GM12801 (cell line): Measurements from ENCODE around the gene KHNYN.

Experiments used
- TF ChIP-seq, protein P1 (sequence below): IDR thresholded peaks from one replicate; pipeline ENCODE4 v1.5.1; 2011; ENCODE audit warnings: control low read depth; ENCODE audit not compliant: insufficient read length; ENCODE audit errors: extremely low read depth

KHNYN gene

DNA sequence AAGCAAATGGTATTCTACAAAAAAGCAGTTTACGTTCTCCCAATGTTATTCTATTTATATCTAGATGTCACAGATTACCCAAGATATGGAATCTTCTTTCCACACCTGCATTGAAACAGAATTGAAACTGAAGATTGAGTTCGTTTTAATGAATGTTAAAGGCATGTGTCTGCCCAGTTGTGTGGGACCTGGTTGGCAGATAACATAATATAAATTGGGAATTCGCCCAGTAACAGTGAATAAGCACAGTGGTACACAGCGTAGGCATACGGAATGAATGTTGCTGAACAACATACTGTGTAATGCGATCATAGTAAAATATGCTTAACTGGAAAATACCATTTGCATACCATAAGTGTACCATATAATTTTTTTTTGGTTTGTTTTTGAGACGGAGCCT, 4.3 kb downstream of the KHNYN start:
- TF ChIP-seq, protein P1, sequence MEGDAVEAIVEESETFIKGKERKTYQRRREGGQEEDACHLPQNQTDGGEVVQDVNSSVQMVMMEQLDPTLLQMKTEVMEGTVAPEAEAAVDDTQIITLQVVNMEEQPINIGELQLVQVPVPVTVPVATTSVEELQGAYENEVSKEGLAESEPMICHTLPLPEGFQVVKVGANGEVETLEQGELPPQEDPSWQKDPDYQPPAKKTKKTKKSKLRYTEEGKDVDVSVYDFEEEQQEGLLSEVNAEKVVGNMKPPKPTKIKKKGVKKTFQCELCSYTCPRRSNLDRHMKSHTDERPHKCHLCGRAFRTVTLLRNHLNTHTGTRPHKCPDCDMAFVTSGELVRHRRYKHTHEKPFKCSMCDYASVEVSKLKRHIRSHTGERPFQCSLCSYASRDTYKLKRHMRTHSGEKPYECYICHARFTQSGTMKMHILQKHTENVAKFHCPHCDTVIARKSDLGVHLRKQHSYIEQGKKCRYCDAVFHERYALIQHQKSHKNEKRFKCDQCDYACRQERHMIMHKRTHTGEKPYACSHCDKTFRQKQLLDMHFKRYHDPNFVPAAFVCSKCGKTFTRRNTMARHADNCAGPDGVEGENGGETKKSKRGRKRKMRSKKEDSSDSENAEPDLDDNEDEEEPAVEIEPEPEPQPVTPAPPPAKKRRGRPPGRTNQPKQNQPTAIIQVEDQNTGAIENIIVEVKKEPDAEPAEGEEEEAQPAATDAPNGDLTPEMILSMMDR, result no peak

DNA sequence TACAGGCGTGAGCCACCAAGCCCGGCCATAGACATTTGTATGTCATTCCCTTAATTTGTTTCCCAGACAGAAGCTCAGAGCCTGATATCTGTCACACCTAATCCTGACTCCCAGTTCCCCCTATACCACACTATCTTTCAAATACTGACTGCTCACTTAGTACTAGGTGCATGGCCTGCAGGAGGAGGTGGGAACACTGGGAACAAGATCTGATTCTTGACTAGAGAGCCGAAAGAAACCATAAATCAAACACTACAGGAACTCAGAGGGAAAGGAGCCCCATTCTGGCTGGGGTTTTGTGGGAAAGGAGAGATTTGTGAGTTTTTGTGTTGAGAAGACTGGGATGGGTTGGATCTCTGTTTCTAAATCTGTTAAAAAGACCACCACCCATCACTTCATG, 4.9 kb downstream of the KHNYN start:
- TF ChIP-seq, protein P1, result no peak

DNA sequence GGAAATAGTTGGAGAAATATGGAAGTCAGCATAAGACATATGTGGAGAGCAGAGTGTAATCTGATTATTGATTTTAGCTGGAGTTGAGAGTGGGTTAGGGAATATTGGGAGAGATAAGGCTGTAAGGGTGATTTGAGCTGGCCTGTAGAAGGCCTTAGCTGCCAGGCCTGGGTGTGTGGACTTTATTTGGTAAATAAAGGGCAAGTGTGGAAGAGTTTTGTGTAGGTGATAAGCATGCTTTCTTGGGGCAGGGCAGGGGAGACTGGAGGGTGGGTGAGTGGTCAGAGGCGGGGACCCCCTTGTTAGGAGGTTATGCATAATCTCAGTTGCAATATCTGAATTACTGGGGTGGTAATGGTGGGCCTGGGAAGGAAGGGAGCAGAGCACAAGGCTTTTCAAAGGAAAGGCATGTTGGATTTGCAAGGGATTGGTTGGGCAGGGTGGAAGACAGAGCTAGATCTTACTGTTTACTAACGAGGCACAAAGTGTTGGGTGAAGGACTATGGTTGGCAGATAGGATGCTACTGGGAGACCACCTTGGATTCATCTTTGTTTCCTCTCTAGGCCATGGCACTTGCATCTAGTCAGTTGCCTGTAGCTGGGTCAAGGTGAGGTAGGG, 5.5 kb downstream of the KHNYN start:
- TF ChIP-seq, protein P1, result no peak

DNA sequence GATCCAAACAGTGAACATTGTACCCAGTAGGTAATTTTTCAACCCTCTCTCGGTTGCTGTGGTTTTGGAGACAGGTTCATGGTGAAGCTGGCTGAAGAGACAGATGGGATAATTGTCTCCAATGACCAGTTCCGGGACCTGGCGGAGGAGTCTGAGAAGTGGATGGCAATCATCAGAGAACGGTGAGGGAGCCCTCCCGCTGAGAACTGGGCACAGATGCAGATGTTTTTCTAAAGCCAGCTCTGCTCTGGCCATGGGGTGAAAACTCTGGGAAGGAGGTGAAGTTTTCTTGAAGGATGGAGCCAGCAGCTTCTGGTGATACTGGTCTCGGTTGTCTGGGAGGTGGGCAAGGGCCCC, 6.2 kb downstream of the KHNYN start:
- TF ChIP-seq, protein P1, result no peak

DNA sequence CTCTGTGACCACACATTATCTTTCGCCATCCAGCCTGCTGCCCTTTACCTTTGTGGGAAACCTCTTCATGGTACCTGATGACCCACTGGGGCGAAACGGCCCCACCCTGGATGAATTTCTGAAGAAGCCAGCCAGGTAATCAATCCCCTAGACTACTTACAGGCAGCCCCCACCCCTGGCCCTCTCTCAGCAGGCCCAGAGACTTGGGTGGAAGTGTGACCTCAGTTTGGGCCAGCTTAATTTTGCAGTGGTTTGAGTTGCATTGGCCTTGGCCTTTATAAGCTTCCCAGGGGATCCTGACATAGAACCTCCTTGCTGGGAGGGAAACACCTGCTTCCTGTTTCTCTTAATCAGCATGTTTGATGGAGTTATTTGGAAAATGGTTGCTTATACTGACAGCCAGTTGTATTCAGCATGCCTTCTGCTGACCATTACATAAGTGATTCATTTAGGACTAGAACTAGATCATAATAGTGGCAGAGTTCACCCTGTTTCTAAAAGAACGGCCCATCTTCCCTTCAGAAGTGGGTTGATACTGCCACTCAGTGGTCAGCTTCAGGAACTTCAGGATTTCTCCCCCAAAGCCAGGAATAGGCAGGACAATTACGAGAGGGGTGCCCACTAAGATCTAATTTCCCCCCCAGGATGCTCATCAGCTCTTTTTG, 6.7 kb downstream of the KHNYN start:
- TF ChIP-seq, protein P1, result no peak

DNA sequence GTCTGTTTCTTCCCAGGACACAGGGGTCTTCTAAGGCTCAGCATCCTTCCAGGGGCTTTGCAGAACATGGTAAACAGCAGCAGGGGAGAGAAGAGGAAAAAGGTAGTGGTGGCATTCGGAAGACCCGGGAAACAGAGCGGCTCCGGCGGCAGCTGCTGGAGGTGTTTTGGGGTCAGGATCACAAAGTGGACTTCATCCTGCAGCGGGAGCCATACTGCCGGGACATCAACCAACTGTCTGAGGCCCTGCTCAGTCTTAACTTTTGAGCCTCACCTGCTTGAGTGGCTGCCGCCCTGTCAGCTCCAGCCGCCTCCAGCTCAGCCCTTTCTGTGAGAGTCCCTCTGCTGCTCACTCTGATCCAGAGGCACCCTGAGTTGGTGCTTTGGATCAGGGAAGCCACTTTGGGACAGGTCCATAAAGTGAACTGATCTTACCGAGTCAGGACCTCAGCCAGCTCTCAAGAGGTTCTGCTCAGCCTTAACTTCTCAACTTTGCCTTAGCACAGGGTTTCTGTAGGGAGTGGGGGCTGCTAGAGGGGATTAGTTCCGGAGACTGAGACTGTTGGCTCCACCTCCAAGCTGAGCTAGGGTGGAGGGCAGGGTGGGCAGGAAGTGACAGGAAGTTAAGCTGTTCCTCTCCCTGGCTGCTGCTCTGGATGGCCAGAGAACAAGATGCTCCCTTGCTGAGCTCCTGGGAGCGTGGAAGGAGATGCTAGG, 7.4 kb downstream of the KHNYN start:
- TF ChIP-seq, protein P1, result no peak

DNA sequence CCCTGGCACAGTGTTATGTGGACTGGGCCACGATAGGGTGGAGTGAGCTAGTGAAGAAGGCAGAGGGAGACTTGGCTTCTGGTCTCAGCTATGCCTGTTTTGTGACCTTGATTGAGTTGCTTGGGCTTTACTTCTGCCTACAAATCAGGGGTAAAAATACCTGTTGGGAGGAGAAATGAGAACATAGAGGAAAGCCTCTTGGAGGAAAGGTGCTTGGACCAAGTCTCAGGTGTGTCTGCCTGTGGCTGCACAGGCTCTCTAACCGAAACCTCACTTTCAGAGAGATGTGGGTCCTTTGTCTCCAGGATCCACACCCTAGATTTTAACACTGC, 7.9 kb downstream of the KHNYN start:
- TF ChIP-seq, protein P1, result no peak
